Tibial nerve (tissue), 4 donors: Measurements from ENCODE around the gene CFAP65. TPM values are rescaled to one million over a fixed set of nuclear protein-coding genes. Genes with fewer than 3 reads are reported as not detected.

Experiments used
- DNase-seq, 2 donors: peaks; one replicate each; pipeline ENCODE4 v3.0.0-alpha.2; 2019; ENCODE audit warnings: low spot score in 2 of 2
- H3K27ac ChIP-seq, 4 donors: fragments of 200-600 bp; sonication (generic) in 3 of 4; one replicate each; pipeline ENCODE4 v1.5.1; 2017 to 2019; ENCODE audit warnings: mild to moderate bottlenecking in 1 of 4
- H3K27me3 ChIP-seq, 2 donors: fragments of 200-600 bp; sonication (generic) in 1 of 2; one replicate each; pipeline versions ENCODE4 v1.5.1 to v1.6.0; 2017 to 2019
- H3K36me3 ChIP-seq, 3 donors: fragments of 200-600 bp; sonication (generic); one replicate each; pipeline ENCODE4 v1.5.1; 2018 to 2019
- H3K4me1 ChIP-seq, 4 donors: fragments of 200-600 bp; sonication (generic) in 3 of 4; one replicate each; pipeline ENCODE4 v1.5.1; 2017 to 2019
- H3K4me3 ChIP-seq, 4 donors: fragments of 200-600 bp; sonication (generic) in 3 of 4; one replicate each; pipeline ENCODE4 v1.5.1; 2017 to 2019; ENCODE audit warnings: mild to moderate bottlenecking in 1 of 4, moderate library complexity in 1 of 4
- H3K9me3 ChIP-seq, 4 donors: fragments of 200-600 bp; sonication (generic) in 3 of 4; one replicate each; pipeline ENCODE4 v1.5.1; 2017 to 2019
- EP300 ChIP-seq, 2 donors: sonication (generic); formaldehyde crosslinking; IDR thresholded peaks; one replicate each; pipeline ENCODE4 v1.6.1; 2017; ENCODE audit warnings: antibody characterized with exemption in 2 of 2, mild to moderate bottlenecking in 1 of 2
- POLR2A ChIP-seq, 2 donors: fragments of 450-650 bp; IDR thresholded peaks; one replicate each; pipeline ENCODE4 v1.6.1; 2017; ENCODE audit warnings: antibody characterized with exemption in 2 of 2, mild to moderate bottlenecking in 2 of 2, moderate library complexity in 2 of 2
- WGBS, 2 donors: methylation state at CpG; one replicate each; pipeline ENCODE4 v1.1.5; 2018; 5-methylcytosine and 5-hydroxymethylcytosine counted together
- total RNA-seq, 4 donors: library from RNA; depleted of rRNA; stranded (reverse); fragments of >200 nt; gene quantifications; one replicate each; pipeline ENCODE4 v1.1.0, GENCODE V29; 2016
- TF ChIP-seq, protein P1 (sequence below), 5 experiments: fragments of 200-600 bp in 3 of 5; fragments of 450-650 bp in 2 of 5; sonication (generic) in 3 of 5; IDR thresholded peaks; one replicate each; pipeline ENCODE4 v1.5.1; 2016 to 2019; ENCODE audit warnings: antibody characterized with exemption in 5 of 5, mild to moderate bottlenecking in 3 of 5, moderate library complexity in 2 of 5

The CFAP65 gene
- total RNA-seq, 4 donors from 2014 or later: not detected

GRCh38 chr2:219019436-219019835 lies 21.9 kb downstream of the CFAP65 start:
- Histone ChIP-seq H3K4me1 (peaks cover 0 to 6% (median 0%) of the 10 kb centered on the region in 4 donors), H3K27ac (no peak overlapping the region), H3K27me3 (peaks cover 0 to 12% of the 10 kb centered on the region in 2 donors), H3K36me3 (no peaks in the 10 kb centered on the region), H3K4me3 (no peak overlapping the region), H3K9me3 (no peaks in the 10 kb centered on the region)
- no peak for DNase-seq
- WGBS, 2 donors: 85 to 86% methylated on average over 4 of the region's 6 CpGs
- TF ChIP-seq POLR2A (IDR thresholded peaks at IDR 0.05): no peak
- no peak for TF ChIP-seq EP300 (IDR thresholded peaks at IDR 0.05)
- TF ChIP-seq, protein P1, sequence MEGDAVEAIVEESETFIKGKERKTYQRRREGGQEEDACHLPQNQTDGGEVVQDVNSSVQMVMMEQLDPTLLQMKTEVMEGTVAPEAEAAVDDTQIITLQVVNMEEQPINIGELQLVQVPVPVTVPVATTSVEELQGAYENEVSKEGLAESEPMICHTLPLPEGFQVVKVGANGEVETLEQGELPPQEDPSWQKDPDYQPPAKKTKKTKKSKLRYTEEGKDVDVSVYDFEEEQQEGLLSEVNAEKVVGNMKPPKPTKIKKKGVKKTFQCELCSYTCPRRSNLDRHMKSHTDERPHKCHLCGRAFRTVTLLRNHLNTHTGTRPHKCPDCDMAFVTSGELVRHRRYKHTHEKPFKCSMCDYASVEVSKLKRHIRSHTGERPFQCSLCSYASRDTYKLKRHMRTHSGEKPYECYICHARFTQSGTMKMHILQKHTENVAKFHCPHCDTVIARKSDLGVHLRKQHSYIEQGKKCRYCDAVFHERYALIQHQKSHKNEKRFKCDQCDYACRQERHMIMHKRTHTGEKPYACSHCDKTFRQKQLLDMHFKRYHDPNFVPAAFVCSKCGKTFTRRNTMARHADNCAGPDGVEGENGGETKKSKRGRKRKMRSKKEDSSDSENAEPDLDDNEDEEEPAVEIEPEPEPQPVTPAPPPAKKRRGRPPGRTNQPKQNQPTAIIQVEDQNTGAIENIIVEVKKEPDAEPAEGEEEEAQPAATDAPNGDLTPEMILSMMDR (IDR thresholded peaks at IDR 0.05): no peak

GRCh38 chr2:219018726-219019125 lies 22.6 kb downstream of the CFAP65 start:
- Histone ChIP-seq H3K4me3 (no peak overlapping the region), H3K36me3 (no peaks in the 10 kb centered on the region), H3K4me1 (no peaks in the 10 kb centered on the region), H3K27me3 (peaks cover 0 to 12% of the 10 kb centered on the region in 2 donors), H3K9me3 (no peaks in the 10 kb centered on the region), H3K27ac (no peak overlapping the region)
- no peak for DNase-seq
- TF ChIP-seq EP300 (IDR thresholded peaks at IDR 0.05): no peak
- no peak for TF ChIP-seq POLR2A (IDR thresholded peaks at IDR 0.05)
- TF ChIP-seq, protein P1 (IDR thresholded peaks at IDR 0.05): no peak
- 77 to 81% methylated on average over 10 of the region's 10 CpGs for WGBS, 2 donors

GRCh38 chr2:219018286-219018685 lies 23.0 kb downstream of the CFAP65 start:
- no peak overlapping the region for H3K4me3 ChIP-seq
- no peak for TF ChIP-seq EP300 (IDR thresholded peaks at IDR 0.05)
- no peak for TF ChIP-seq POLR2A (IDR thresholded peaks at IDR 0.05)
- TF ChIP-seq, protein P1 (IDR thresholded peaks at IDR 0.05): no peak
- H3K9me3 ChIP-seq: no peaks in the 10 kb centered on the region
- peaks cover 0 to 14% of the 10 kb centered on the region in 2 donors for H3K27me3 ChIP-seq
- no peaks in the 10 kb centered on the region for H3K4me1 ChIP-seq
- DNase-seq: no peak
- 80 to 89% methylated on average over 7 of the region's 7 CpGs for whole genome bisulfite sequencing, 2 donors
- H3K27ac ChIP-seq: no peak overlapping the region
- no peaks in the 10 kb centered on the region for H3K36me3 ChIP-seq

GRCh38 chr2:219017201-219017931 lies 23.9 kb downstream of the CFAP65 start:
- Histone ChIP-seq H3K4me1 (no peaks in the 10 kb centered on the region), H3K27ac (no peak overlapping the region), H3K4me3 (no peak overlapping the region), H3K9me3 (no peaks in the 10 kb centered on the region), H3K27me3 (peaks cover 0 to 18% of the 10 kb centered on the region in 2 donors), H3K36me3 (no peaks in the 10 kb centered on the region)
- TF ChIP-seq POLR2A (IDR thresholded peaks at IDR 0.05) (no peak), EP300 (IDR thresholded peaks at IDR 0.05) (no peak)
- TF ChIP-seq, protein P1 (IDR thresholded peaks at IDR 0.05): no peak
- no peak for DNase-seq
- 58 to 67% methylated on average over 14 of the region's 14 CpGs for WGBS, 2 donors

- Histone ChIP-seq H3K36me3 (no peaks in the 10 kb centered on the region), H3K27me3 (peaks cover 0 to 18% of the 10 kb centered on the region in 2 donors), H3K27ac (no peak overlapping the region), H3K4me3 (no peak overlapping the region), H3K4me1 (no peaks in the 10 kb centered on the region), H3K9me3 (no peaks in the 10 kb centered on the region)
- 90 to 91% methylated on average over 11 of the region's 11 CpGs for WGBS, 2 donors
- TF ChIP-seq EP300 (IDR thresholded peaks at IDR 0.05) (no peak), POLR2A (IDR thresholded peaks at IDR 0.05) (no peak)
- TF ChIP-seq, protein P1 (IDR thresholded peaks at IDR 0.05): no peak
- no peak for DNase-seq
Measured at GRCh38 chr2:219016721-219017120, 24.6 kb downstream of the CFAP65 start.
